ENCODE data around the gene ARF6. TPM values are rescaled to one million over a fixed set of nuclear protein-coding genes. Genes with fewer than 3 reads are reported as not detected.

The ARF6 gene
- total and polyA plus RNA-seq, 4 donors = 20.3 to 56.2 (median 24.5) TPM

DNA sequence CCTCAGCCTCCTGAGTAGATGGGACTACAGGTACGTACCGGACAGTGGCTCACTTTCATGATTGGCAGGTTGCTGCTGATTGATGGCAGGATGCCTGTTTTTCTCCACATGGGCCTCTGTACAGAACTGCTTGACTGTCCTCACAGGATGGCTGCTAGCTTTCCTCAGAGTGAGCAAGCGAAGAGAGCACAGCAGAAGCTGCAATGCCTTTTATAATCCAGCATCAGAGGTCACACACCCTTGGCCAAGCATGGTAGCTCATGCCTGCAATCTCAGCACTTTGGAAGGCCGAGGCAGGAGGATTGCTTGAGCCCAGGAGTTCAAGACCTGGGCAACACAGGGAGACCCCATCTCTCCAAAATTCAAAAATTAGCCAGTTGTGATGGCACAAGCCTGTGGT, 31.0 kb downstream of the ARF6 start:
- no peaks in the 10 kb centered on the region for H3K27me3 ChIP-seq (ENCODE audit: control insufficient read depth in 4 of 4, insufficient read depth in 4 of 4, low read length in 3 of 4)
- H3K9ac ChIP-seq (ENCODE audit: low read depth in 1 of 2, low read length in 2 of 2) = no peak overlapping the region
- TF ChIP-seq, protein P1, sequence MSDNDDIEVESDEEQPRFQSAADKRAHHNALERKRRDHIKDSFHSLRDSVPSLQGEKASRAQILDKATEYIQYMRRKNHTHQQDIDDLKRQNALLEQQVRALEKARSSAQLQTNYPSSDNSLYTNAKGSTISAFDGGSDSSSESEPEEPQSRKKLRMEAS (IDR thresholded peaks at IDR 0.05) = no peak
- TF ChIP-seq RAD21 (IDR thresholded peaks at IDR 0.05) (no peak), NR2F2 (IDR thresholded peaks at IDR 0.05) (no peak), YY1 (IDR thresholded peaks at IDR 0.05) (no peak), SP1 (IDR thresholded peaks at IDR 0.05) (no peak), FOXA1 (IDR thresholded peaks at IDR 0.05) (no peak), EGR1 (IDR thresholded peaks at IDR 0.05; ENCODE audit: low read depth in 2 of 2) (no peak), FOXA2 (IDR thresholded peaks at IDR 0.05) (no peak), HNF4G (IDR thresholded peaks at IDR 0.05) (no peak), GABPA (IDR thresholded peaks at IDR 0.05 in 1 of 2, conservative IDR thresholded peaks at IDR 0.05 in 1 of 2) (no peak), HNF4A (conservative IDR thresholded peaks at IDR 0.05) (no peak), ZBTB33 (IDR thresholded peaks at IDR 0.05) (no peak)
- TF ChIP-seq, protein P2, sequence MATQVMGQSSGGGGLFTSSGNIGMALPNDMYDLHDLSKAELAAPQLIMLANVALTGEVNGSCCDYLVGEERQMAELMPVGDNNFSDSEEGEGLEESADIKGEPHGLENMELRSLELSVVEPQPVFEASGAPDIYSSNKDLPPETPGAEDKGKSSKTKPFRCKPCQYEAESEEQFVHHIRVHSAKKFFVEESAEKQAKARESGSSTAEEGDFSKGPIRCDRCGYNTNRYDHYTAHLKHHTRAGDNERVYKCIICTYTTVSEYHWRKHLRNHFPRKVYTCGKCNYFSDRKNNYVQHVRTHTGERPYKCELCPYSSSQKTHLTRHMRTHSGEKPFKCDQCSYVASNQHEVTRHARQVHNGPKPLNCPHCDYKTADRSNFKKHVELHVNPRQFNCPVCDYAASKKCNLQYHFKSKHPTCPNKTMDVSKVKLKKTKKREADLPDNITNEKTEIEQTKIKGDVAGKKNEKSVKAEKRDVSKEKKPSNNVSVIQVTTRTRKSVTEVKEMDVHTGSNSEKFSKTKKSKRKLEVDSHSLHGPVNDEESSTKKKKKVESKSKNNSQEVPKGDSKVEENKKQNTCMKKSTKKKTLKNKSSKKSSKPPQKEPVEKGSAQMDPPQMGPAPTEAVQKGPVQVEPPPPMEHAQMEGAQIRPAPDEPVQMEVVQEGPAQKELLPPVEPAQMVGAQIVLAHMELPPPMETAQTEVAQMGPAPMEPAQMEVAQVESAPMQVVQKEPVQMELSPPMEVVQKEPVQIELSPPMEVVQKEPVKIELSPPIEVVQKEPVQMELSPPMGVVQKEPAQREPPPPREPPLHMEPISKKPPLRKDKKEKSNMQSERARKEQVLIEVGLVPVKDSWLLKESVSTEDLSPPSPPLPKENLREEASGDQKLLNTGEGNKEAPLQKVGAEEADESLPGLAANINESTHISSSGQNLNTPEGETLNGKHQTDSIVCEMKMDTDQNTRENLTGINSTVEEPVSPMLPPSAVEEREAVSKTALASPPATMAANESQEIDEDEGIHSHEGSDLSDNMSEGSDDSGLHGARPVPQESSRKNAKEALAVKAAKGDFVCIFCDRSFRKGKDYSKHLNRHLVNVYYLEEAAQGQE (IDR thresholded peaks at IDR 0.05) = no peak
- no peaks in the 10 kb centered on the region for H3K4me1 ChIP-seq (ENCODE audit: control insufficient read depth in 4 of 4, insufficient read depth in 4 of 4, low read length in 3 of 4)
- H3K36me3 ChIP-seq (ENCODE audit: control insufficient read depth in 4 of 4, insufficient read depth in 3 of 4, low read depth in 1 of 4, low read length in 3 of 4) = no peaks in the 10 kb centered on the region
- no peak for DNase-seq (ENCODE audit: low spot score)
- H3K9me3 ChIP-seq (ENCODE audit: control insufficient read depth in 4 of 4, low read length in 3 of 4) = no peaks in the 10 kb centered on the region
- H3K27ac ChIP-seq (ENCODE audit: low read depth in 1 of 2, low read length in 2 of 2) = no peak overlapping the region
- no peak overlapping the region for H3K4me3 ChIP-seq (ENCODE audit: low read depth in 1 of 3, low read length in 3 of 3)
- WGBS = 74% methylated on average over 4 of the region's 4 CpGs

GRCh38 chr14:49924852-49925251, 32.0 kb downstream of the ARF6 start:
- Histone ChIP-seq H3K27me3 (ENCODE audit: control insufficient read depth in 4 of 4, insufficient read depth in 4 of 4, low read length in 3 of 4) (no peaks in the 10 kb centered on the region), H3K36me3 (ENCODE audit: control insufficient read depth in 4 of 4, insufficient read depth in 3 of 4, low read depth in 1 of 4, low read length in 3 of 4) (no peaks in the 10 kb centered on the region), H3K9me3 (ENCODE audit: control insufficient read depth in 4 of 4, low read length in 3 of 4) (no peaks in the 10 kb centered on the region), H3K4me1 (ENCODE audit: control insufficient read depth in 4 of 4, insufficient read depth in 4 of 4, low read length in 3 of 4) (no peaks in the 10 kb centered on the region), H3K9ac (ENCODE audit: low read depth in 1 of 2, low read length in 2 of 2) (no peak overlapping the region), H3K4me3 (ENCODE audit: low read depth in 1 of 3, low read length in 3 of 3) (no peak overlapping the region), H3K27ac (ENCODE audit: low read depth in 1 of 2, low read length in 2 of 2) (no peak overlapping the region)
- DNase-seq (ENCODE audit: low spot score) = no peak
- no peak for TF ChIP-seq RAD21 (IDR thresholded peaks at IDR 0.05)
- TF ChIP-seq HNF4G (IDR thresholded peaks at IDR 0.05) = no peak
- TF ChIP-seq NR2F2 (IDR thresholded peaks at IDR 0.05) = no peak
- TF ChIP-seq YY1 (IDR thresholded peaks at IDR 0.05) = no peak
- TF ChIP-seq EGR1 (IDR thresholded peaks at IDR 0.05; ENCODE audit: low read depth in 2 of 2) = no peak
- no peak for TF ChIP-seq SP1 (IDR thresholded peaks at IDR 0.05)
- TF ChIP-seq FOXA2 (IDR thresholded peaks at IDR 0.05) = no peak
- TF ChIP-seq JUND (IDR thresholded peaks at IDR 0.05) = no peak
- no peak for TF ChIP-seq ZBTB33 (IDR thresholded peaks at IDR 0.05)
- no peak for TF ChIP-seq GABPA (IDR thresholded peaks at IDR 0.05 in 1 of 2, conservative IDR thresholded peaks at IDR 0.05 in 1 of 2)
- TF ChIP-seq RXRA (IDR thresholded peaks at IDR 0.05) = no peak
- TF ChIP-seq, protein P1 (IDR thresholded peaks at IDR 0.05) = no peak
- TF ChIP-seq, protein P2 (IDR thresholded peaks at IDR 0.05) = no peak
- no peak for TF ChIP-seq ATF3 (IDR thresholded peaks at IDR 0.05)
- no peak for TF ChIP-seq HNF4A (conservative IDR thresholded peaks at IDR 0.05)
- TF ChIP-seq, protein P3, sequence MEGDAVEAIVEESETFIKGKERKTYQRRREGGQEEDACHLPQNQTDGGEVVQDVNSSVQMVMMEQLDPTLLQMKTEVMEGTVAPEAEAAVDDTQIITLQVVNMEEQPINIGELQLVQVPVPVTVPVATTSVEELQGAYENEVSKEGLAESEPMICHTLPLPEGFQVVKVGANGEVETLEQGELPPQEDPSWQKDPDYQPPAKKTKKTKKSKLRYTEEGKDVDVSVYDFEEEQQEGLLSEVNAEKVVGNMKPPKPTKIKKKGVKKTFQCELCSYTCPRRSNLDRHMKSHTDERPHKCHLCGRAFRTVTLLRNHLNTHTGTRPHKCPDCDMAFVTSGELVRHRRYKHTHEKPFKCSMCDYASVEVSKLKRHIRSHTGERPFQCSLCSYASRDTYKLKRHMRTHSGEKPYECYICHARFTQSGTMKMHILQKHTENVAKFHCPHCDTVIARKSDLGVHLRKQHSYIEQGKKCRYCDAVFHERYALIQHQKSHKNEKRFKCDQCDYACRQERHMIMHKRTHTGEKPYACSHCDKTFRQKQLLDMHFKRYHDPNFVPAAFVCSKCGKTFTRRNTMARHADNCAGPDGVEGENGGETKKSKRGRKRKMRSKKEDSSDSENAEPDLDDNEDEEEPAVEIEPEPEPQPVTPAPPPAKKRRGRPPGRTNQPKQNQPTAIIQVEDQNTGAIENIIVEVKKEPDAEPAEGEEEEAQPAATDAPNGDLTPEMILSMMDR (IDR thresholded peaks at IDR 0.05; ENCODE audit: low read depth, low read length, missing input control) = no peak
- WGBS = 96% methylated on average over 4 of the region's 4 CpGs

All from liver (tissue), 9 donors.